Astrocyte (in vitro differentiated cells and primary cell): ENCODE data around the gene ANXA10. TPM values are rescaled to one million over a fixed set of nuclear protein-coding genes. Genes with fewer than 3 reads are reported as not detected.

ENCODE experiments used
- DNase-seq: peaks from one replicate; pipeline ENCODE4 v3.0.0-alpha.2; 2010; ENCODE audit warnings: low read depth
- FAIRE-seq: peaks from 2 replicates; lab custom pipeline; 2011; peaks lifted over from hg19 to GRCh38; lab: Jason Lieb, UNC
- H2AFZ ChIP-seq: 2 replicates; pipeline ENCODE4 v1.6.0; 2012; ENCODE audit warnings: low read depth, low read length, inconsistent platforms
- H3K27ac ChIP-seq: 2 replicates; pipeline ENCODE4 v1.5.1; 2011; ENCODE audit warnings: low read depth, low read length, inconsistent platforms
- H3K27me3 ChIP-seq: 2 replicates; pipeline ENCODE4 v1.6.0; 2011; ENCODE audit warnings: low read length, inconsistent platforms; ENCODE audit not compliant: insufficient read depth
- H3K36me3 ChIP-seq: 2 replicates; pipeline ENCODE4 v1.5.1; 2011; ENCODE audit warnings: low read length, inconsistent platforms; ENCODE audit not compliant: insufficient read depth
- H3K4me1 ChIP-seq: 2 replicates; pipeline ENCODE4 v1.5.1; 2011; ENCODE audit warnings: low read length, inconsistent platforms; ENCODE audit not compliant: insufficient read depth
- H3K4me2 ChIP-seq: 2 replicates; pipeline ENCODE4 v1.6.0; 2012; ENCODE audit warnings: low read length, inconsistent platforms
- H3K4me3 ChIP-seq: 2 replicates; pipeline ENCODE4 v1.5.1; 2011; ENCODE audit warnings: low read depth, mild to moderate bottlenecking, low read length, inconsistent platforms; ENCODE audit not compliant: insufficient read depth
- H3K79me2 ChIP-seq: 2 replicates; pipeline ENCODE4 v1.6.0; 2012; ENCODE audit warnings: mild to moderate bottlenecking, low read length, inconsistent platforms; ENCODE audit not compliant: insufficient read depth
- H3K9ac ChIP-seq: 2 replicates; pipeline ENCODE4 v1.6.0; 2012; ENCODE audit warnings: mild to moderate bottlenecking, low read length, inconsistent platforms
- H3K9me3 ChIP-seq: 2 replicates; pipeline ENCODE4 v1.5.1; 2012; ENCODE audit warnings: low read depth, mild to moderate bottlenecking, low read length, inconsistent platforms; ENCODE audit not compliant: insufficient read depth
- H4K20me1 ChIP-seq: 2 replicates; pipeline ENCODE4 v1.6.0; 2012; ENCODE audit warnings: low read length, inconsistent platforms; ENCODE audit not compliant: insufficient read depth
- H3K27ac Mint-ChIP-seq: one replicate; pipeline ENCODE4 v1.8.0; 2021; ENCODE audit warnings: mild to moderate bottlenecking, mixed read lengths; ENCODE audit not compliant: unreplicated experiment
- H3K27me3 Mint-ChIP-seq: one replicate; pipeline ENCODE4 v1.8.0; 2021; ENCODE audit warnings: low read depth, mixed read lengths; ENCODE audit not compliant: unreplicated experiment
- H3K36me3 Mint-ChIP-seq: one replicate; pipeline ENCODE4 v1.8.0; 2021; ENCODE audit warnings: low read depth, mixed read lengths; ENCODE audit not compliant: unreplicated experiment
- H3K4me1 Mint-ChIP-seq: one replicate; pipeline ENCODE4 v1.8.0; 2021; ENCODE audit warnings: low read depth, mixed read lengths; ENCODE audit not compliant: unreplicated experiment
- H3K4me3 Mint-ChIP-seq: one replicate; pipeline ENCODE4 v1.8.0; 2021; ENCODE audit warnings: mild to moderate bottlenecking, moderate library complexity, mixed read lengths; ENCODE audit not compliant: unreplicated experiment
- H3K9me3 Mint-ChIP-seq: one replicate; pipeline ENCODE4 v1.8.0; 2021; ENCODE audit warnings: mild to moderate bottlenecking, mixed read lengths; ENCODE audit not compliant: unreplicated experiment
- CTCF ChIP-seq: IDR thresholded peaks from 2 replicates; pipeline ENCODE4 v1.5.1; 2011; ENCODE audit warnings: low read depth, mild to moderate bottlenecking, inconsistent platforms, low read length, moderate library complexity; ENCODE audit not compliant: insufficient read depth
- EZH2 ChIP-seq: IDR thresholded peaks from 2 replicates; pipeline ENCODE4 v1.6.1; 2012; ENCODE audit warnings: mild to moderate bottlenecking, low read length, inconsistent platforms; ENCODE audit not compliant: insufficient read depth
- total RNA-seq: library from RNA; stranded (reverse); gene quantifications from 2 replicates; pipeline ENCODE4 v1.2.1, GENCODE V29; 2021

ANXA10 gene
- total RNA-seq, 1 donor from 2014 or later: not detected

- peaks cover 4% of the 10 kb centered on the region for H3K27me3 Mint-ChIP-seq
- no peak overlapping the region for H3K4me3 Mint-ChIP-seq
- peaks cover 17% of the 10 kb centered on the region for H3K4me1 Mint-ChIP-seq
- H3K27me3 ChIP-seq: no peaks in the 10 kb centered on the region
- no peak overlapping the region for H2AFZ ChIP-seq
- no peaks in the 10 kb centered on the region for H3K36me3 ChIP-seq
- no peak overlapping the region for H3K4me3 ChIP-seq
- peak overlapping the region; percentile 63 for H3K4me2 ChIP-seq
- peak overlapping the region; percentile 71 for H3K9ac ChIP-seq
- H3K9me3 Mint-ChIP-seq: peaks cover 4% of the 10 kb centered on the region
- no peaks in the 10 kb centered on the region for H4K20me1 ChIP-seq
- no peaks in the 10 kb centered on the region for H3K36me3 Mint-ChIP-seq
- TF ChIP-seq EZH2 (no peak), CTCF (no peak)
- H3K27ac ChIP-seq: peak overlapping the region; percentile 94
- DNase-seq (peak; percentile 93), FAIRE-seq (peak; percentile 99)
- peak overlapping the region; percentile 64 for H3K27ac Mint-ChIP-seq
- no peaks in the 10 kb centered on the region for H3K9me3 ChIP-seq
- H3K79me2 ChIP-seq: no peaks in the 10 kb centered on the region
- H3K4me1 ChIP-seq: peaks cover 21% of the 10 kb centered on the region
These were observed 45.8 kb downstream of the ANXA10 start for GRCh38 chr4:168138143-168138542.

GRCh38 chr4:168139336-168139735 lies 47.0 kb downstream of the ANXA10 start:
- Histone ChIP-seq H3K4me2 (peak overlapping the region; percentile 56), H3K36me3 (no peaks in the 10 kb centered on the region), H3K27me3 (no peaks in the 10 kb centered on the region), H4K20me1 (no peaks in the 10 kb centered on the region), H3K9me3 (no peaks in the 10 kb centered on the region), H3K79me2 (no peaks in the 10 kb centered on the region), H3K9ac (peak overlapping the region; percentile 71), H3K4me3 (peak overlapping the region; percentile 12), H3K4me1 (peaks cover 21% of the 10 kb centered on the region), H3K27ac (peak overlapping the region; percentile 94), H2AFZ (no peak overlapping the region)
- no peak for TF ChIP-seq EZH2
- TF ChIP-seq CTCF: no peak
- Mint-ChIP-seq H3K4me1 (peaks cover 17% of the 10 kb centered on the region), H3K36me3 (no peaks in the 10 kb centered on the region), H3K9me3 (peaks cover 4% of the 10 kb centered on the region), H3K27ac (peak overlapping the region; percentile 85), H3K27me3 (peaks cover 4% of the 10 kb centered on the region), H3K4me3 (no peak overlapping the region)
- FAIRE-seq (peak; percentile 60), DNase-seq (peak; percentile 85)

GRCh38 chr4:168141733-168142132 lies 49.4 kb downstream of the ANXA10 start:
- Mint-ChIP-seq H3K9me3 (no peaks in the 10 kb centered on the region), H3K27ac (no peak overlapping the region), H3K27me3 (peaks cover 2% of the 10 kb centered on the region), H3K36me3 (no peaks in the 10 kb centered on the region), H3K4me3 (no peak overlapping the region), H3K4me1 (peaks cover 17% of the 10 kb centered on the region)
- H2AFZ ChIP-seq: no peak overlapping the region
- H3K9ac ChIP-seq: no peak overlapping the region
- no peaks in the 10 kb centered on the region for H3K27me3 ChIP-seq
- H3K4me1 ChIP-seq: peaks cover 21% of the 10 kb centered on the region
- TF ChIP-seq EZH2 (no peak), CTCF (no peak)
- no peak for FAIRE-seq
- H3K36me3 ChIP-seq: no peaks in the 10 kb centered on the region
- H3K9me3 ChIP-seq: no peaks in the 10 kb centered on the region
- H3K4me2 ChIP-seq: no peak overlapping the region
- H4K20me1 ChIP-seq: no peaks in the 10 kb centered on the region
- H3K79me2 ChIP-seq: no peaks in the 10 kb centered on the region
- H3K27ac ChIP-seq: no peak overlapping the region
- no peak for DNase-seq
- H3K4me3 ChIP-seq: no peak overlapping the region
